ENCODE results near the gene SEMA3E.

SEMA3E gene

GRCh38 chr7:83640240-83640639, 8.7 kb downstream of the SEMA3E start:
- Histone ChIP-seq H3K4me3 (ENCODE audit: insufficient read depth, low read length, poor library complexity, severe bottlenecking) (no peak overlapping the region), H3K9ac (ENCODE audit: low read length) (no peak overlapping the region), H4K20me1 (ENCODE audit: low read depth, low read length) (no peaks in the 10 kb centered on the region; the same call in 1 of the 2 replicates), H3K27me3 (ENCODE audit: low read length) (0 out of 2 replicates have a peak, but pooled peaks cover 3% of the 10 kb centered on the region), H2AFZ (ENCODE audit: low read depth, low read length, severe bottlenecking) (no peak overlapping the region), H3K4me2 (ENCODE audit: low read depth, low read length, poor library complexity, severe bottlenecking) (no peak overlapping the region), H3K9me2 (replicated peaks; ENCODE audit: insufficient read depth, low read length) (no peaks in the 10 kb centered on the region), H3K36me3 (ENCODE audit: low read length) (no peaks in the 10 kb centered on the region), H3K79me2 (ENCODE audit: insufficient read depth, low read length) (no peaks in the 10 kb centered on the region), H3F3A (ENCODE audit: insufficient read depth) (no peaks in the 10 kb centered on the region), H3K27ac (ENCODE audit: low read depth, low read length) (no peak overlapping the region), H3K9me3 (ENCODE audit: insufficient read depth, low read length) (no peaks in the 10 kb centered on the region)
- no peak for TF ChIP-seq CTCF (IDR thresholded peaks at IDR 0.05; ENCODE audit: insufficient read depth, low read length, poor library complexity, severe bottlenecking)
- no peak for TF ChIP-seq EZH2phosphoT487 (conservative IDR thresholded peaks at IDR 0.05; ENCODE audit: low read length)

GRCh38 chr7:83633516-83633915, 15.4 kb downstream of the SEMA3E start:
- H3K4me2 ChIP-seq (ENCODE audit: low read depth, low read length, poor library complexity, severe bottlenecking), result no peak overlapping the region
- H3K9ac ChIP-seq (ENCODE audit: low read length), result no peak overlapping the region
- TF ChIP-seq EZH2phosphoT487 (conservative IDR thresholded peaks at IDR 0.05; ENCODE audit: low read length), result no peak
- TF ChIP-seq CTCF (IDR thresholded peaks at IDR 0.05; ENCODE audit: insufficient read depth, low read length, poor library complexity, severe bottlenecking), result no peak
- H3K4me3 ChIP-seq (ENCODE audit: insufficient read depth, low read length, poor library complexity, severe bottlenecking), result no peak overlapping the region
- no peaks in the 10 kb centered on the region for H3K36me3 ChIP-seq (ENCODE audit: low read length)
- H3K27me3 ChIP-seq (ENCODE audit: low read length), result 0 out of 2 replicates have a peak, but pooled peaks cover 3% of the 10 kb centered on the region
- no peak overlapping the region for H3K27ac ChIP-seq (ENCODE audit: low read depth, low read length)
- H4K20me1 ChIP-seq (ENCODE audit: low read depth, low read length), result no peaks in the 10 kb centered on the region; the same call in 1 of the 2 replicates
- H3K79me2 ChIP-seq (ENCODE audit: insufficient read depth, low read length), result no peaks in the 10 kb centered on the region
- no peaks in the 10 kb centered on the region for H3K9me3 ChIP-seq (ENCODE audit: insufficient read depth, low read length)
- H3F3A ChIP-seq (ENCODE audit: insufficient read depth), result no peaks in the 10 kb centered on the region
- no peak overlapping the region for H2AFZ ChIP-seq (ENCODE audit: low read depth, low read length, severe bottlenecking)
- H3K9me2 ChIP-seq (replicated peaks; ENCODE audit: insufficient read depth, low read length), result no peaks in the 10 kb centered on the region

- H3K27me3 ChIP-seq (ENCODE audit: low read length), result no peaks in the 10 kb centered on the region
- H2AFZ ChIP-seq (ENCODE audit: low read depth, low read length, severe bottlenecking), result no peak overlapping the region
- no peak overlapping the region for H3K4me2 ChIP-seq (ENCODE audit: low read depth, low read length, poor library complexity, severe bottlenecking)
- H3K9me2 ChIP-seq (replicated peaks; ENCODE audit: insufficient read depth, low read length), result no peaks in the 10 kb centered on the region
- H3K27ac ChIP-seq (ENCODE audit: low read depth, low read length), result no peak overlapping the region
- no peaks in the 10 kb centered on the region for H3K79me2 ChIP-seq (ENCODE audit: insufficient read depth, low read length)
- TF ChIP-seq CTCF (IDR thresholded peaks at IDR 0.05; ENCODE audit: insufficient read depth, low read length, poor library complexity, severe bottlenecking) (no peak), EZH2phosphoT487 (conservative IDR thresholded peaks at IDR 0.05; ENCODE audit: low read length) (no peak)
- no peaks in the 10 kb centered on the region for H3K9me3 ChIP-seq (ENCODE audit: insufficient read depth, low read length)
- H3F3A ChIP-seq (ENCODE audit: insufficient read depth), result no peaks in the 10 kb centered on the region
- no peaks in the 10 kb centered on the region for H4K20me1 ChIP-seq (ENCODE audit: low read depth, low read length)
- no peak overlapping the region for H3K4me3 ChIP-seq (ENCODE audit: insufficient read depth, low read length, poor library complexity, severe bottlenecking)
- H3K36me3 ChIP-seq (ENCODE audit: low read length), result no peaks in the 10 kb centered on the region
- no peak overlapping the region for H3K9ac ChIP-seq (ENCODE audit: low read length)
Observed at GRCh38 chr7:83629117-83629880, 19.6 kb downstream of the SEMA3E start.
